AG10803 (cell line): Measurements from ENCODE around the gene APOL1.
"Not testable (repeated sequence)": the region's sequence is repeated elsewhere in the genome, so short reads cannot be mapped to it uniquely, and the experiment has no call there.

Experiments used
- DNase-seq: peaks from one replicate; pipeline ENCODE4 v3.0.0; 2010; ENCODE audit warnings: low read depth
- H3K4me3 ChIP-seq: 2 replicates; pipeline ENCODE4 v1.5.1; 2011; ENCODE audit warnings: mild to moderate bottlenecking, low read length, control low read depth
- CTCF ChIP-seq: conservative IDR thresholded peaks from 2 replicates; pipeline ENCODE4 v1.5.1; 2011; ENCODE audit warnings: mild to moderate bottlenecking, low read length, control low read depth, inconsistent platforms

APOL1 gene

GRCh38 chr22:36257308-36257707 is 4.4 kb downstream of the APOL1 start:
- no peak overlapping the region for H3K4me3 ChIP-seq
- TF ChIP-seq CTCF: no peak
- no peak for DNase-seq

- no peak overlapping the region for H3K4me3 ChIP-seq
- no peak for DNase-seq
- no peak for TF ChIP-seq CTCF
These were observed 5.2 kb downstream of the APOL1 start for GRCh38 chr22:36257948-36258670.

GRCh38 chr22:36258701-36259614 is 6.0 kb downstream of the APOL1 start:
- DNase-seq: no peak
- no peak for TF ChIP-seq CTCF
- H3K4me3 ChIP-seq: no peak overlapping the region

- no peak for DNase-seq
- no peak for TF ChIP-seq CTCF
- H3K4me3 ChIP-seq: no peak overlapping the region
These were observed 6.8 kb downstream of the APOL1 start for GRCh38 chr22:36259615-36260300.

DNA sequence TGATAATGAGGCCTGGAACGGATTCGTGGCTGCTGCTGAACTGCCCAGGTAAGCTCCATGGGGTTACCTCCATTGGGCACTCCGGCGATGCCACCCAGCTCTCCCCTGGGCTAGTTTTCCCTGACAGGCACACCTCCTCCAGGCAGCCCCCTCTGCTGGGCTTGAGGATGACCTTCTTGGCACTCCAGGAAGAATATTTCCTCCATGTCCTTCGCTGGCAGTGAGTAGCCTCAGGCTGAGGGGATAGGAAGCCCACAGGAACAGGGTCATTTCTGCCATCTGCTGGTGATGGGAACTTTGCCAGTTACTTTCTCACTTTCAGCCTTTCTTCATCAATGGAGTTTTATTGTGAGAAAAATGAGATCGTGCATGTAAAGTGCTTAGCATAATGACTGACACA is 8.7 kb downstream of the APOL1 start:
- H3K4me3 ChIP-seq, DNase-seq: not testable (repeated sequence)

- H3K4me3 ChIP-seq, DNase-seq: not testable (repeated sequence)
These were observed 9.4 kb downstream of the APOL1 start for GRCh38 chr22:36262307-36262706.

DNA sequence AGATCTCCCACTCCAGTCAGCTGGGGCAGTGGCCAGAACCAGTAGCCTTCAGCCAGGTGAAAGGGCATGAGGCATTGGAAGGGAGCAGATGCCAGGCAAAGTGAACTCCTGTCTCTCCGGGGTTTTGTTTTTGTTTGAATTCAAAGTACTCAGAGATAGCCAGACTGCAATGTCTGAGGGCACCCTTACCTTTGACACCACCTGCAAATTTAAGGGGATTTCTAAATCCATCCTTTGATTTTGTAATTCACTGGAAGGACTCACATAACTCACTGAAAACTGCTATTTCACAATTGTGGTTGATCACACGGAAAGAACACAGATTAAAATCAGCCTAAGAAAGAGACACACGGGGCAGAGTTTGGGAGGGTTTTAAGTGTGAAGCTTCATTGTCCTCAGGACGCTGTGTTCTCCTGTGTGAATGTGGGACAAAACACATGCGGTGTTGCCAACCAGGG is 10.3 kb downstream of the APOL1 start:
- peak; percentile 39 for DNase-seq
- not testable (repeated sequence) for H3K4me3 ChIP-seq

GRCh38 chr22:36263886-36264664 is 11.1 kb downstream of the APOL1 start:
- not testable (repeated sequence) for H3K4me3 ChIP-seq, DNase-seq
